Urinary bladder (tissue), 4 donors: Measurements from ENCODE around the gene IGHMBP2. TPM values are rescaled to one million over a fixed set of nuclear protein-coding genes. Genes with fewer than 3 reads are reported as not detected.
"Not testable (repeated sequence)": the region's sequence is repeated elsewhere in the genome, so short reads cannot be mapped to it uniquely, and the experiment has no call there.

Source experiments
- DNase-seq: peaks from one replicate; pipeline ENCODE4 v3.0.0-alpha.2; 2015; ENCODE audit errors: extremely low spot score
- H3K27ac ChIP-seq: one replicate; pipeline ENCODE4 v1.5.1; 2013; ENCODE audit warnings: low read depth, mild to moderate bottlenecking, moderate library complexity
- H3K36me3 ChIP-seq: one replicate; pipeline ENCODE4 v1.6.1; 2013; ENCODE audit warnings: mild to moderate bottlenecking, moderate library complexity; ENCODE audit not compliant: insufficient read depth
- H3K4me1 ChIP-seq: one replicate; pipeline ENCODE4 v1.6.1; 2013; ENCODE audit warnings: mild to moderate bottlenecking, moderate library complexity; ENCODE audit not compliant: insufficient read depth
- H3K4me3 ChIP-seq: one replicate; pipeline ENCODE4 v1.5.1; 2013; ENCODE audit warnings: low read depth, low read length
- WGBS: extraction: QIAGEN DNeasy Blood & Tissue Kit; methylation state at CpG from one replicate; pipeline ENCODE4 v1.1.7; 2013; 5-methylcytosine and 5-hydroxymethylcytosine counted together
- polyA plus RNA-seq: library from polyadenylated mRNA; stranded (reverse); fragments of 200-250 nt; gene quantifications from one replicate; pipeline ENCODE4 v1.2.3, GENCODE V29; 2013
- total RNA-seq: library from RNA; depleted of rRNA; stranded (reverse); fragments of >200 nt; gene quantifications from one replicate; pipeline ENCODE4 v1.2.3, GENCODE V29; 2014
- donor health status: healthy with polysubstance abuse.
- donor health status: healthy.

IGHMBP2 gene
- total and polyA plus RNA-seq, 2 donors: 9.1 to 15.3 TPM

DNA sequence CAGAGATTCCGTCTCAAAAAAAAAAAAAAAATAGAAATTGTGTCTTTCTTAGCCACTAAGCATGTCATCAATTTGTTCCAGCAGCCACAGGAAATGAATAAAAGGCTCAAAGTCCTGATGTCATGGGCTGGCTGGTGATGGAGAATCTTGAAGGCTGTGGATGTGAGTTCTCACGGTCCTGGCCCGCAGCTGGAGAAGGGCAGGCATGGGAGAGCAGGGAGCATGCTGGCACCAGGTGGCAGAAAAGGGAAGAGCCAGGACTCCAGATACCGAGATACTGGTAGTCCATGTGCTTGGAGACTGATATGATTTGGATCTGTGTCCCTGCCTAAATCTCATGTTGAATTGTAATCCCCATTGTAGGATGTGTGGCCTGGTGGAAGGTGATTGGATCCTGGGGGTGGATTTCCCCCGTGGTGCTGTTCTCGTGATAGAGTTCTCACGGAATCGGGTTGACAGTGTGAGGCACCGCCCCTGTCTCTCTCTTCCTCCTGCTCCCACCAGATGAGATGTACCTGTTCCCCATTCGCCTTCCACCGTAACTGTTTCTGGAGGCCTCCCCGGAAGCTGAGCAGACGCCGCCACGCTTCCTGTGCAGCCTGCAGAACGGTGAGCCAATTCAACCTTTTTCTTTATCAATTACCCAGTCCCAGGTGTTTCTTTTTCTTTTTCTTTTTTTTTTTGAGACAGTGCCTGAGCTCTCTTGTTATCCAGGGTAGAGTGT, 59.0 kb downstream of the IGHMBP2 start:
- no peak for DNase-seq
- 79% methylated on average over 16 of the region's 16 CpGs for WGBS
- H3K4me3 ChIP-seq: no peak overlapping the region
- H3K27ac ChIP-seq: no peak overlapping the region
- no peaks in the 10 kb centered on the region for H3K36me3 ChIP-seq
- no peaks in the 10 kb centered on the region for H3K4me1 ChIP-seq

- no peak overlapping the region for H3K27ac ChIP-seq
- H3K4me3 ChIP-seq: no peak overlapping the region
- no peak for DNase-seq
- H3K36me3 ChIP-seq: no peaks in the 10 kb centered on the region
- no peaks in the 10 kb centered on the region for H3K4me1 ChIP-seq
- 93% methylated on average over 3 of the region's 3 CpGs for WGBS
Observed at GRCh38 chr11:68963779-68964178, 60.1 kb downstream of the IGHMBP2 start.

GRCh38 chr11:68965901-68966853, 62.5 kb downstream of the IGHMBP2 start:
- Histone ChIP-seq H3K4me1 (no peaks in the 10 kb centered on the region), H3K36me3 (no peaks in the 10 kb centered on the region), H3K27ac (no peak overlapping the region), H3K4me3 (no peak overlapping the region)
- DNase-seq: no peak
- WGBS: 83% methylated on average over 15 of the region's 15 CpGs

GRCh38 chr11:68966894-68967780, 63.4 kb downstream of the IGHMBP2 start:
- DNase-seq: no peak
- Histone ChIP-seq H3K27ac (no peak overlapping the region), H3K4me1 (no peaks in the 10 kb centered on the region), H3K36me3 (no peaks in the 10 kb centered on the region), H3K4me3 (no peak overlapping the region)
- 90% methylated on average over 9 of the region's 9 CpGs for WGBS

GRCh38 chr11:68968306-68969250, 64.9 kb downstream of the IGHMBP2 start:
- H3K4me1 ChIP-seq: no peaks in the 10 kb centered on the region
- H3K36me3 ChIP-seq: no peaks in the 10 kb centered on the region
- no peak for DNase-seq
- 65% methylated on average over 29 of the region's 29 CpGs for WGBS
- no peak overlapping the region for H3K27ac ChIP-seq
- H3K4me3 ChIP-seq: no peak overlapping the region

DNA sequence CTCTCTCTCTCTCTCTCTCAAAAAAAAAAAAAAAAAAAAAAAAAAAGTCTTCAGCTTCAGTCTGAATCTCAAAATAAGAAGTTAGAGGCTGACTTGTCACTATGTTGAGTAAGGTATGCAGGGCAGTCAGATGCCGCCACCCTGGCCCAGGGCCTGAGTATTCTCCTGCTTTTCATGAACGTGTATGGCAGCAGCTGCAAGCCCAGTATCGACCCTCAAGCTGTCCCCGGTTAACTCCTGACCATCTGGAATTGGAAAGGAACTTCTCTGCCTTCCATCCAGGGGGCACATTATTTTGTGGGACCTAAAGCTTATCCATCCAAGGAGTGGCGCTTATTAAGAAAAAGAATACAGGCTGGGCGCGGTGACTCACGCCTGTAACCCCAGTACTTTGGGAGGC, 65.7 kb downstream of the IGHMBP2 start:
- DNase-seq: no peak
- no peak overlapping the region for H3K27ac ChIP-seq
- H3K4me3 ChIP-seq: no peak overlapping the region
- H3K4me1 ChIP-seq: no peaks in the 10 kb centered on the region
- H3K36me3 ChIP-seq: no peaks in the 10 kb centered on the region
- 69% methylated on average over 8 of the region's 8 CpGs for WGBS

DNA sequence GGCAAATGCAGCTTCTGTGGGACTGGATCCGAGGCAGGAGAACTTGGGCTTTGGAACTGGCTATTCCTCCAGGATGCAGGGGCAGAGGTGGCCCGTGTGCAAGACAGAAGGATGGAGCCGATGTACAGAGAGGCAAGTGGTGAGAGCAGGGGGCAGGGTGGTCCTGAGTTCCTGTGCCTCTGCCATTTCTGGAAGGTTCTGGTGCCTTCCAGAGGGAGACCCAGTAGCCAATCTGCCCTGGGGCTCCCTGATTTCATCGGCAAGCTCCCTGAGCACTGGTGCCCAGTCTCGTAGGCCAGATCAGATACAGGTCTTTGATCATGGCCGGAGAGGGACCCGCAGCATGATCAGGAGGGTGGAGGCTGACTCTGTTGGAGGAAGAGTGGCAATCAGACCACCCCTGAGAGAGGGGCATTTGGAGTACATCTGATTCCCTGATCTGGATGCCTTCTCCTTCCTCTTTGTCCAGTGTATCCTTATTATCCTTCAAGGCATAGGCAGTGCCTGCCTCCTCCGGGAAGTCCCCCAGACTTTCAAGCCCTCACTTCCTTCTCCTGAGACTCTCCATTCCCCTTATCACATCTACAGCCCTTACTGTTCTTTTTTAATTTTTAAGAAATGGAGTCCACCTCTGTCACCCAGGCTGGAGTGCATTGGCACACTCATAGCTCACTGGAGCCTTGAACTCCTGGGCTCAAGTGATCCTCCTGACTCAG, 67.4 kb downstream of the IGHMBP2 start:
- Histone ChIP-seq H3K4me1 (no peaks in the 10 kb centered on the region), H3K4me3 (no peak overlapping the region), H3K36me3 (no peaks in the 10 kb centered on the region), H3K27ac (no peak overlapping the region)
- no peak for DNase-seq
- WGBS: 89% methylated on average over 8 of the region's 8 CpGs

- no peaks in the 10 kb centered on the region for H3K36me3 ChIP-seq
- H3K4me1 ChIP-seq: no peaks in the 10 kb centered on the region
- H3K4me3 ChIP-seq: no peak overlapping the region
- DNase-seq: no peak
- no peak overlapping the region for H3K27ac ChIP-seq
- 55% methylated on average over 4 of the region's 4 CpGs for WGBS
Observed at GRCh38 chr11:68973219-68973618, 69.5 kb downstream of the IGHMBP2 start.

GRCh38 chr11:68973706-68974105, 70.0 kb downstream of the IGHMBP2 start:
- not testable (repeated sequence) for H3K4me3 ChIP-seq, DNase-seq, H3K27ac ChIP-seq, H3K36me3 ChIP-seq, H3K4me1 ChIP-seq
- WGBS: 92% methylated on average over 12 of the region's 12 CpGs

DNA sequence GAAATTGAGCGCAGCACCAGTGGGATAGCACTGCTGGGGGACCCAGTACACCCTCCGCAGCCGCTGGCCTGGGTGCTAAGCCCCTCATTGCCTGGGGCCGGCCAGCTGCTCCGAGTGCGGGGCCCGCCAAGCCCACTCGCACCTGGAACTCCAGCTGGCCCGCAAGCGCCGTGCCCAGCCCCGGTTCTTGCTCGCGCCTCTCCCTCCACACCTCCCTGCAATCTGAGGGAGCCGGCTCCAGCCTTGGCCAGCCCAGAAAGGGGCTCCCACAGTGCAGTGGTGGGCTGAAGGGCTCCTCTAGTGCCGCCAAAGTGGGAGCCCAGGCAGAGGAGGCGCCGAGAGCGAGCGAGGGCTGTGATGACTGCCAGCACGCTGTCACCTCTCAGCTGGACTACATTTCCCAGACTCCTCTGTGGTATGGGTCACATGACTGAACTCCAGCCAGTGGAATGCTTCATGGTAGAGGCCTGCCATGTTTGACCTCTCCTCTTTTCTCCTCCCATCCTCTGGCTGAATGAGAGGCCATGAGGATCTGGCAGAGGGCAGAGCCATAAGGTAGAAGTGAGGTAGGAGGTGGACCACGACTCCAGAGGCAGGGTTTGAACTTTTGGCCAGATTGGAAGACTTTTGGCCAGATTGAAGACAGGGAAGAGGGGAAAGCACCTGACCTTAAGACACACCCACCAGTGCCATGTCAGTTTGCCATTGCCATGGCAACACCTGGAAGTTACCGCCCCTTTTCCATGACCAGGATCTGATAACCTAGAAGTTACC, 70.9 kb downstream of the IGHMBP2 start:
- no peak for DNase-seq
- Histone ChIP-seq H3K4me1 (no peaks in the 10 kb centered on the region), H3K4me3 (no peak overlapping the region), H3K27ac (no peak overlapping the region), H3K36me3 (no peaks in the 10 kb centered on the region)
- WGBS: 96% methylated on average over 23 of the region's 23 CpGs

DNA sequence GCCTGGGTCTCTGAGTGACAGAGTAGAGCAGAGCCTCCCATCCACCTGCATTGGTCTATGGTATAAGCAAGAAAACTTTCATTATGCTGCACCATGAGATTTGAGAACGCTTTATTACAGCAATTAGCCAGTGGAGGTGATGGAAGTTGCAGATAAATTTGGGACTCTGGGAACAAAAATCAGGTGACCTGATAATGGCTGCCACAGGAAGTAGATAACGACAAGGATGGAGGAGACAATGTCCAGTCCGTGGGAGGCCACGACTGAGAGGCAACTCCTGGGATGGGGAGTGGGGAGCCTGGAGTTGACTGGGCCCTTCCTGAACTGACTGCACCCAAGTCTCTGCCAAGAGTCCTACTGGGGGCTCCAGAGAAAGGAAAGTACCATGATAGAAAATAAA, 72.4 kb downstream of the IGHMBP2 start:
- H3K4me1 ChIP-seq: no peaks in the 10 kb centered on the region
- H3K4me3 ChIP-seq: no peak overlapping the region
- DNase-seq: no peak
- H3K27ac ChIP-seq: no peak overlapping the region
- H3K36me3 ChIP-seq: no peaks in the 10 kb centered on the region
- 61% methylated on average over 4 of the region's 4 CpGs for WGBS
